Measurements from ENCODE around the gene HOXA6. TPM values are rescaled to one million over a fixed set of nuclear protein-coding genes. Genes with fewer than 3 reads are reported as not detected.

Gene HOXA6
- total and polyA plus RNA-seq, 2 of the 4 experiments (the other 2 are of a cell fraction), result 1.4 to 1.8 TPM

GRCh38 chr7:27096768-27097514 is 50.6 kb downstream of the HOXA6 start:
- ChIA-PET POLR2A (ENCODE audit: unreplicated experiment) (interaction anchor here (0.5 to 1.9 kb wide), 5 partner anchors 9 to 34 kb away, joined by 3 to 10 read pairs (median 4); partner anchors contain the start of gene HOXA4), CTCF (interaction anchor here (0.6 to 1.1 kb wide), 5 partner anchors 18 to 245 kb away, joined by 3 read pairs; partner anchors contain the start of gene HOXA5)
- WGBS, 2 experiments (ENCODE audit: extremely low coverage in 2 of 2, insufficient read length in 1 of 2), result 0% methylated on average over 5 of the region's 41 CpGs; no CpG with 5 or more reads in 1 of the 2 experiments
- dilution Hi-C loops (cut with HindIII; ENCODE audit: low sequenced_read_pairs, unreplicated experiment) (no loop called here), in situ Hi-C loops (cut with MboI; ENCODE audit: low sequenced_read_pairs) (no loop called here), intact Hi-C loops (cut with micrococcal nuclease) (loop anchor here (1.0 to 2.0 kb wide), 4 partner anchors 32 to 410 kb away; partner anchors contain the start of gene SKAP2)
- H4K8ac ChIP-seq (ENCODE audit: low read depth in 2 of 2, low read length in 2 of 2), result peak overlapping the region; percentile 80 to 83
- H4K20me1 ChIP-seq (ENCODE audit: insufficient read depth, low read length), result peaks cover 13% of the 10 kb centered on the region
- peak overlapping the region; percentile 97 for H2AK9ac ChIP-seq (replicated peaks; ENCODE audit: low read depth, low read length, poor library complexity)
- H2BK5ac ChIP-seq (ENCODE audit: low read depth, low read length, poor library complexity, severe bottlenecking), result peak overlapping the region; percentile 91
- no peaks in the 10 kb centered on the region for H3K9me1 ChIP-seq (ENCODE audit: insufficient read depth, low read length)
- peak overlapping the region; percentile 80 for H3K4me2 ChIP-seq (ENCODE audit: low read depth, low read length)
- H3K79me1 ChIP-seq (ENCODE audit: low read depth in 1 of 2, low read length in 2 of 2), result peaks cover 10 to 16% of the 10 kb centered on the region in 2 experiments; a peak in 3 of 4 replicates
- peak overlapping the region; percentile 92 for H3K4me3 ChIP-seq (ENCODE audit: insufficient read depth, low read depth, low read length)
- H3K36me3 ChIP-seq (ENCODE audit: control insufficient read depth, insufficient read depth, low read length), result peaks cover 10% of the 10 kb centered on the region
- peak overlapping the region; percentile 89 for H2AFZ ChIP-seq (replicated peaks; ENCODE audit: low read length, poor library complexity)
- peaks cover 6% of the 10 kb centered on the region for H3K4me1 ChIP-seq (ENCODE audit: control insufficient read depth, insufficient read depth, low read length)
- H4K5ac ChIP-seq (ENCODE audit: low read depth, low read length), result peak overlapping the region; percentile 79
- peak overlapping the region; percentile 93 for H3K56ac ChIP-seq (ENCODE audit: extremely low read depth, insufficient read depth, low read length)
- H3K27me3 ChIP-seq (ENCODE audit: control insufficient read depth, insufficient read depth, low read length), result no peaks in the 10 kb centered on the region
- peak overlapping the region; percentile 82 for H3K18ac ChIP-seq (ENCODE audit: low read depth, low read length)
- H2BK20ac ChIP-seq (ENCODE audit: low read depth, low read length), result peak overlapping the region; percentile 53; the same call in 1 of the 2 replicates
- H4K91ac ChIP-seq (ENCODE audit: insufficient read depth, low read depth, low read length), result peak overlapping the region; percentile 88
- BruUV-seq (replicated peaks), result no TSS peak
- H3K9ac ChIP-seq (ENCODE audit: low read depth, low read length), result peak overlapping the region; percentile 99
- peak overlapping the region; percentile 98 for H3K14ac ChIP-seq (replicated peaks; ENCODE audit: low read depth, low read length)
- H2BK120ac ChIP-seq (ENCODE audit: low read depth, low read length), result peak overlapping the region; percentile 87
- peak; percentile 28 for ATAC-seq (ENCODE audit: low read depth)
- peak; percentile 64 for DNase-seq
- peak overlapping the region; percentile 94 for H2AK5ac ChIP-seq (ENCODE audit: low read depth, low read length)
- H2BK15ac ChIP-seq (ENCODE audit: low read depth, low read length), result peak overlapping the region; percentile 95
- peak overlapping the region; percentile 100 for H3K23ac ChIP-seq (ENCODE audit: low read depth, low read length)
- H3K9me3 ChIP-seq (ENCODE audit: control insufficient read depth, insufficient read depth, low read length), result no peaks in the 10 kb centered on the region
- peak overlapping the region; percentile 95 for H3K4ac ChIP-seq (ENCODE audit: low read depth, low read length)
- H3K27ac ChIP-seq (ENCODE audit: insufficient read depth, low read length), result peak overlapping the region; percentile 97
- TF ChIP-seq MAFK (IDR thresholded peaks at IDR 0.05; ENCODE audit: low read depth, low read length) (no peak), BHLHE40 (IDR thresholded peaks at IDR 0.05; ENCODE audit: low read depth, low read length) (no peak), RCOR1 (IDR thresholded peaks at IDR 0.05; ENCODE audit: insufficient replicate concordance, low read length) (no peak), RAD21 (IDR thresholded peaks at IDR 0.05; ENCODE audit: low read length) (0 out of 2 replicates have a peak, but pooled peaks have one; percentile 5), CHD1 (IDR thresholded peaks at IDR 0.05; ENCODE audit: low read depth, low read length) (0 out of 2 replicates have a peak, but pooled peaks have one; percentile 40), USF2 (IDR thresholded peaks at IDR 0.05; ENCODE audit: low read depth, low read length) (no peak), SMC3 (IDR thresholded peaks at IDR 0.05; ENCODE audit: low read depth, low read length) (no peak), NFE2L2 (IDR thresholded peaks at IDR 0.05; ENCODE audit: low read depth, low read length) (no peak), POLR2A (IDR thresholded peaks at IDR 0.05; ENCODE audit: low read depth, low read length) (peak; percentile 84), CEBPB (IDR thresholded peaks at IDR 0.05; ENCODE audit: low read depth, low read length) (no peak), MXI1 (IDR thresholded peaks at IDR 0.05; ENCODE audit: borderline replicate concordance, low read depth, low read length) (peak; percentile 29; the same call in 1 of the 2 replicates), FOS (IDR thresholded peaks at IDR 0.05; ENCODE audit: low read depth, low read length) (no peak), MAZ (IDR thresholded peaks at IDR 0.05; ENCODE audit: borderline replicate concordance, low read depth, low read length) (0 out of 2 replicates have a peak, but pooled peaks have one; percentile 6)
- TF ChIP-seq, protein P1, sequence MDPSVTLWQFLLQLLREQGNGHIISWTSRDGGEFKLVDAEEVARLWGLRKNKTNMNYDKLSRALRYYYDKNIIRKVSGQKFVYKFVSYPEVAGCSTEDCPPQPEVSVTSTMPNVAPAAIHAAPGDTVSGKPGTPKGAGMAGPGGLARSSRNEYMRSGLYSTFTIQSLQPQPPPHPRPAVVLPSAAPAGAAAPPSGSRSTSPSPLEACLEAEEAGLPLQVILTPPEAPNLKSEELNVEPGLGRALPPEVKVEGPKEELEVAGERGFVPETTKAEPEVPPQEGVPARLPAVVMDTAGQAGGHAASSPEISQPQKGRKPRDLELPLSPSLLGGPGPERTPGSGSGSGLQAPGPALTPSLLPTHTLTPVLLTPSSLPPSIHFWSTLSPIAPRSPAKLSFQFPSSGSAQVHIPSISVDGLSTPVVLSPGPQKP (IDR thresholded peaks at IDR 0.05; ENCODE audit: borderline replicate concordance, low read depth, low read length), result no peak
